ENCODE results near the gene PLA1A. TPM values are rescaled to one million over a fixed set of nuclear protein-coding genes. Genes with fewer than 3 reads are reported as not detected.

Gene PLA1A
- total RNA-seq, 6 experiments from 2014 or later, result 9.9 to 30.2 (median 15.9) TPM

DNA sequence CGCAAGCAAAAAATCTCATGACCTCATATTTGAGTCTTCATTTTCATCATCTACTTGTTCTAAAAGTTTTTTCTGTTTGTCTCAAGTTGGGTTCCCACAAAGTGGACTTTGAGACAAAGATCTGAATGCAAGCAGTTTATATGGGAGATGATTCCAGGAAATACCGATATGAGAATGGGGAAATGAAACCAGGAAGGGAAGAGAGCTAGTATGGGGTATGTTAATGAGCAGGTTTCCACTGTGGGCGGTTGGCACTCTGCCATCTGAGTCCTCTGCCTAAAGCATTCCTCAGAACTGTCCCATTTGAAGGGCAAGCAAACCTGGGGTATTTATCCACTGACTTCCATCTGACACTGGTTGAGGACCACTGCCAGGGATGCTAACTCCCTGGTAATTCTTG lies 9.6 kb upstream of the PLA1A start:
- TF ChIP-seq POLR2A (IDR thresholded peaks at IDR 0.05), result no peak
- TF ChIP-seq, protein P1, sequence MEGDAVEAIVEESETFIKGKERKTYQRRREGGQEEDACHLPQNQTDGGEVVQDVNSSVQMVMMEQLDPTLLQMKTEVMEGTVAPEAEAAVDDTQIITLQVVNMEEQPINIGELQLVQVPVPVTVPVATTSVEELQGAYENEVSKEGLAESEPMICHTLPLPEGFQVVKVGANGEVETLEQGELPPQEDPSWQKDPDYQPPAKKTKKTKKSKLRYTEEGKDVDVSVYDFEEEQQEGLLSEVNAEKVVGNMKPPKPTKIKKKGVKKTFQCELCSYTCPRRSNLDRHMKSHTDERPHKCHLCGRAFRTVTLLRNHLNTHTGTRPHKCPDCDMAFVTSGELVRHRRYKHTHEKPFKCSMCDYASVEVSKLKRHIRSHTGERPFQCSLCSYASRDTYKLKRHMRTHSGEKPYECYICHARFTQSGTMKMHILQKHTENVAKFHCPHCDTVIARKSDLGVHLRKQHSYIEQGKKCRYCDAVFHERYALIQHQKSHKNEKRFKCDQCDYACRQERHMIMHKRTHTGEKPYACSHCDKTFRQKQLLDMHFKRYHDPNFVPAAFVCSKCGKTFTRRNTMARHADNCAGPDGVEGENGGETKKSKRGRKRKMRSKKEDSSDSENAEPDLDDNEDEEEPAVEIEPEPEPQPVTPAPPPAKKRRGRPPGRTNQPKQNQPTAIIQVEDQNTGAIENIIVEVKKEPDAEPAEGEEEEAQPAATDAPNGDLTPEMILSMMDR (IDR thresholded peaks at IDR 0.05), result no peak
- H3K27me3 ChIP-seq, result no peaks in the 10 kb centered on the region
- H3K9me3 ChIP-seq, result no peaks in the 10 kb centered on the region
- no peaks in the 10 kb centered on the region for H3K4me1 ChIP-seq
- ATAC-seq, result peak; percentile 46 to 65 (median 58)
- intact Hi-C loops (cut with DNase I), result no loop called here
- no peak overlapping the region for H3K27ac ChIP-seq
- 58% methylated on average over 2 of the region's 3 CpGs for WGBS (ENCODE audit: insufficient coverage, low coverage, low lambda C conversion rate, missing lambda C conversion rate)
- H3K36me3 ChIP-seq, result no peaks in the 10 kb centered on the region
- DNase-seq, result peak in 1 of 3 donors; percentile 70
- no peak overlapping the region for H3K4me3 ChIP-seq

DNA sequence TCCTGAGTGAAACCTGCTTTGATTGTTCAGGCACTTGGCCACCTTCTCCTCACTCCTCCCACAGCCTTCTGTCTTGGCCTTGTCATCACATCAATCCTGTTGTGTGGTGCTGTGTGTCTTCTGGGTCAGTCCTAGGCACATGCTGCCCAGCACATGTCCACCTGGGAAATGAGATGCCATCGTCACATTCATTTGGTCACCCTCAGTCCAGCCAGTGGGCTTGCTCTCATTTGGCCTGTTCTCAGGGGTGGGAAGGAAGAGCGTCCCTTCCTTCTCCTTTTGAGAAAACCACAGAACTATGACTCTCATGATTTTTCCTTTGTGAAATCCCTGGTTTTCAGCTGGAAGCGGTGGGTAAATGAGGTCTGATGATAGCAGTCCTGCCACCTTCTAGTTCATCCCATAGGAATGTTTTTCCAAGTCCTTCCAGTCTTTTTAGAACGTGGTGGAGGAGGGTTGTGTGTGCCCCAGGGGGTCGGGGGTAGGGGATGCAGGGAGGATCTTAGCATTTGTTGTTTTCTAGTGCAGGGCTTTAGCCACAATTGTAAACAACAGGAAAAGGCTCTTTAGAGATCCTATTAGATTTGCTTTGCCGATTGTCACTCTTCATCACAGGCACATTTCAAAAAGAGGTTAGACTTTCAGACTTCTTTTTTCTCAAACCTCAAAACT lies 8.4 kb upstream of the PLA1A start:
- WGBS (ENCODE audit: insufficient coverage, low coverage, low lambda C conversion rate, missing lambda C conversion rate), result 54% methylated on average over 6 of the region's 6 CpGs
- no peaks in the 10 kb centered on the region for H3K36me3 ChIP-seq
- DNase-seq, result no peak
- TF ChIP-seq POLR2A (IDR thresholded peaks at IDR 0.05), result no peak
- TF ChIP-seq, protein P1 (IDR thresholded peaks at IDR 0.05), result no peak
- ATAC-seq, result peak; percentile 34 to 66 (median 60)
- no peaks in the 10 kb centered on the region for H3K9me3 ChIP-seq
- H3K27me3 ChIP-seq, result no peaks in the 10 kb centered on the region
- no peaks in the 10 kb centered on the region for H3K4me1 ChIP-seq
- intact Hi-C loops (cut with DNase I), result no loop called here
- H3K27ac ChIP-seq, result no peak overlapping the region
- no peak overlapping the region for H3K4me3 ChIP-seq

DNA sequence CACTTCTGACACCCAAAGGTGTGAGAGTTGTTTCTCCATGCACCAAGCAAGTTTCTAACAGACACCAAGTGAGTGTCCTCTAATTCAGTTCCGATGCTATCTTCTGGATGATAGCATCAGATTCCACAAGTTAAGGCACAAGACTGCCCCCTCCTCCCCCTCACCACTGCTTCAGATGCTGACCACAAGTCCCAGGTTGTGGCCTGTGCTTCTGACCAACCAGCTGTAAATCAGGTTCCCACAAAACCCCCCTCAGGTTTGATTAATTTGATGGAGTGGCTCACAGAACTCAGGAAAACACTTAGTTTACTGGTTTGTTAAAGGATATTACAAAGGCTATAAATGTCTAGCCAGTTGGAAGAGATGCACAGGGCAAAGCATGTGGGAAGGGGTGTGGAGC lies 7.0 kb upstream of the PLA1A start:
- Histone ChIP-seq H3K27me3 (no peaks in the 10 kb centered on the region), H3K4me1 (peaks cover 0 to under 1% (median 0%) of the 10 kb centered on the region in 4 donors), H3K4me3 (no peak overlapping the region), H3K9me3 (no peaks in the 10 kb centered on the region), H3K36me3 (no peaks in the 10 kb centered on the region), H3K27ac (no peak overlapping the region)
- WGBS (ENCODE audit: insufficient coverage, low coverage, low lambda C conversion rate, missing lambda C conversion rate), result no CpG with 5 or more reads among the region's 1 CpG
- DNase-seq, result no peak
- intact Hi-C loops (cut with DNase I), result no loop called here
- ATAC-seq, result no peak
- TF ChIP-seq, protein P1 (IDR thresholded peaks at IDR 0.05), result no peak
- TF ChIP-seq POLR2A (IDR thresholded peaks at IDR 0.05), result no peak

DNA sequence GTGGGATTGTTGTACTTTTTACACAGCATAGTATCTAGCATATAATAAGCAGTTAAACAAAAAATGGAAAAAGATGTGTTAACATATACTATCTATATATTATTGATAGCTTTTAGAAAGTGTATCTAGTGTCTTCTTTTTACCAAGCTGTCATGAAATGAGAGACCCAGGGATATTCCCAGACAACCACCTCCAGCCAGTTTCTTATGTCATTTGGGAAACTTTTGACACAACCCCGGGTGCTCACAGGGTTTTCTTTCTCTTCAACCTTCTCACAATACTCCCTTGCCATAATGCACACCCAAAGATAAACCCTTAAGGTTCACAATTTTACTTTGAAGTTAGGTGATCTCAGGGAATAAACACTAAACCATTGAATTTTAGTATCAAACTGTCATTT lies 4.8 kb upstream of the PLA1A start:
- H3K27me3 ChIP-seq, result no peaks in the 10 kb centered on the region
- no peak for ATAC-seq
- H3K4me3 ChIP-seq, result no peak overlapping the region
- no peaks in the 10 kb centered on the region for H3K36me3 ChIP-seq
- no peak for TF ChIP-seq POLR2A (IDR thresholded peaks at IDR 0.05)
- TF ChIP-seq, protein P1 (IDR thresholded peaks at IDR 0.05), result no peak
- WGBS (ENCODE audit: insufficient coverage, low coverage, low lambda C conversion rate, missing lambda C conversion rate), result 69% methylated on average over 1 of the region's 1 CpG
- H3K4me1 ChIP-seq, result peaks cover 0 to 14% (median 5%) of the 10 kb centered on the region in 4 donors
- intact Hi-C loops (cut with DNase I), result no loop called here
- no peak overlapping the region for H3K27ac ChIP-seq
- H3K9me3 ChIP-seq, result no peaks in the 10 kb centered on the region
- DNase-seq, result no peak
